ENCODE results near the gene NELFB.

The NELFB gene

DNA sequence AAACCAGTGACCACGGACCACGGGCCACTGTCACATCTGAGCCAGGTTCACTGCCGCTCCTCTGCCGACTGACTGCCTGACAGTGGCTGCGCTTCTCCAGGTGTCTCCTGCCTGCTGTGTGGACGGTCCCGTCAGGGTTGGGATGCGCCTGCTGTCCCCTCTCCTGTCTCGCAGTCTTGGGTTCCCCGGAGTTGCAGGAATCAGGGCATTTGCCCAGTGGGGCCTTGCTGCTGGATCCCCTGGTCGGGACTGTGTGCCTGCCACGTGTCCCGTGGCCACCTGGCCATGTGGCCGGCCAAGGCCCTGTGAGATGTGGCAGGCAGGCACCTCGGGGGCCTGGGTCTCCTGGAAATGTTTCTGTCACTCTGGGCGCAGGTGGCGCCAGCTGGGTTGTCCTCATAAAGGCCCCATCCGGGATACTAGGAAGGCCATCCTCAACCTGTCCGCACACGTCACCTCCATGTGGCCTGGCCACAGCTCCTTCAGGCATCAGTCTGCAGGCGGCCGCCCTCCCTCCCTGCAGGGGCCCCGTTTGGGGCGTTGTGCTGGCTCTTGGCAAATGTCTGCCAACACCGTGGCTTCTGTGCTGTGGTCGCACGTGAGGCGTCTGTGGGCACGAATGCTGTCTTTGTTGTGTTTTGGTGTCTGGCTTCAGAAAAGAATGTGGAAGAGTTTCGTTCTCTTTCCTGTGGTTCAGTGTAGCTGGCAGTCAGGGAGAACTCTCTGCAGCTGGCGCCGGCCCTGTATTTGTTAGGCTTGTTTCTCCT, 16.0 kb downstream of the NELFB start:
- DNase-seq (ENCODE audit: low read depth), result no peak
- H3K4me3 ChIP-seq (ENCODE audit: low read length), result no peak overlapping the region
- TF ChIP-seq, protein P1, sequence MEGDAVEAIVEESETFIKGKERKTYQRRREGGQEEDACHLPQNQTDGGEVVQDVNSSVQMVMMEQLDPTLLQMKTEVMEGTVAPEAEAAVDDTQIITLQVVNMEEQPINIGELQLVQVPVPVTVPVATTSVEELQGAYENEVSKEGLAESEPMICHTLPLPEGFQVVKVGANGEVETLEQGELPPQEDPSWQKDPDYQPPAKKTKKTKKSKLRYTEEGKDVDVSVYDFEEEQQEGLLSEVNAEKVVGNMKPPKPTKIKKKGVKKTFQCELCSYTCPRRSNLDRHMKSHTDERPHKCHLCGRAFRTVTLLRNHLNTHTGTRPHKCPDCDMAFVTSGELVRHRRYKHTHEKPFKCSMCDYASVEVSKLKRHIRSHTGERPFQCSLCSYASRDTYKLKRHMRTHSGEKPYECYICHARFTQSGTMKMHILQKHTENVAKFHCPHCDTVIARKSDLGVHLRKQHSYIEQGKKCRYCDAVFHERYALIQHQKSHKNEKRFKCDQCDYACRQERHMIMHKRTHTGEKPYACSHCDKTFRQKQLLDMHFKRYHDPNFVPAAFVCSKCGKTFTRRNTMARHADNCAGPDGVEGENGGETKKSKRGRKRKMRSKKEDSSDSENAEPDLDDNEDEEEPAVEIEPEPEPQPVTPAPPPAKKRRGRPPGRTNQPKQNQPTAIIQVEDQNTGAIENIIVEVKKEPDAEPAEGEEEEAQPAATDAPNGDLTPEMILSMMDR (conservative IDR thresholded peaks at IDR 0.05; ENCODE audit: low read depth, low read length), result no peak

DNA sequence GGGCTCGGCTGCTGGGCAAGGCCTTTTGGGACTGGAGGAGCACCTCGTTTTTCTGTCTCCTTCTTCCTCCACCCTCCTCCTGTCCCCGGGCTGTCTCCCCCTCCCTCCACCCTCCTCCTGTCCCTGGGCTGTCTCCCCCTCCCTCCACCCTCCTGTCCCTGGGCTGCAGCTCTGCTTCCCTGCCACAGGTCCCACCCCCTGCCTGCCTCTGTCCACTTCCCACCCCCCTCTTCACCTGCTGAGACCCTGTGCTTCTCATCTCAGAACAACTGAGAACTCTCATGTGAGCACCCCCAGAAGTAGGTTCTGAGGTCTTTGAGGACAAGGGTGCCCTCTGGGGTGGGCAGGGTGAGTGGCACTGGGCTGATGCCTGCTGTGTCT, 16.6 kb downstream of the NELFB start:
- TF ChIP-seq, protein P1 (conservative IDR thresholded peaks at IDR 0.05; ENCODE audit: low read depth, low read length), result no peak
- H3K4me3 ChIP-seq (ENCODE audit: low read length), result no peak overlapping the region
- no peak for DNase-seq (ENCODE audit: low read depth)

DNA sequence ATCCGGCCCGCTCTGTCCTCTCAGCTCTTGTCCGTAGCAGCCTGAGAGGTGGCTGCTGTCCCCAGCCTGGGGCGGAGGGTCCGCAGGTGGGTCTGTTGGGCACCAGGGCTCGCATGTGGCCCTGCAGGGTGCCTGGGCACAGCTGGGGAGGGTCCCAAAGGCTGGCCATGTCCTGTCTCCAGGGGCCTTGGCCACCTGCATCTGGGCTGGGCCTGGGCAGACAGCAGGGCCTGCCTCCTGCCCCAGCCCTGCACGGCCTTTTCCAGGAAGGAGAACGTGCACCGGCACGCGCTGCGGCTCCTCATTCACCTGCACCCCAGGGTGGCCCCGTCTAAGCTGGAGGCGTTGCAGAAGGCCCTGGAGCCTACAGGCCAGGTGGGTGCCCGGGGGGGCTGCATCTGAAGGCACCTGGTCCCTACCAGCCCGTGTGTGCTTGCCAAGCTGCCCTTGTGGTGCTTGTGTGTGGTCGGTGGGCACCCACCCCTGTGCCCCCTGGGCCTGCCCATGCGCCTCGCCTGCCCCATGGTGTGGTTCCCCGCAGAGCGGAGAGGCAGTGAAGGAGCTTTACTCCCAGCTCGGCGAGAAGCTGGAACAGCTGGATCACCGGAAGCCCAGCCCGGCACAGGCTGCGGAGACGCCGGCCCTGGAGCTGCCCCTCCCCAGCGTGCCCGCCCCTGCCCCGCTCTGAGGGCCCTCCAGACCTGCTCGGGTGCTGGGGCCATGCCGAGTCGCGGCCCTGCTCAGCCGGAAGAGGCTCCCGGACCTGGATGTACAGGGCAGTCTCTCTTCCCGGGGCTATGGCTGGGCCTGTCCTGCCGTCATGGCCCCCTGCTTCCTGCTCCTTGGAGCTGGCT, 17.3 kb downstream of the NELFB start:
- H3K4me3 ChIP-seq (ENCODE audit: low read length), result no peak overlapping the region
- TF ChIP-seq, protein P1 (conservative IDR thresholded peaks at IDR 0.05; ENCODE audit: low read depth, low read length), result no peak
- no peak for DNase-seq (ENCODE audit: low read depth)

DNA sequence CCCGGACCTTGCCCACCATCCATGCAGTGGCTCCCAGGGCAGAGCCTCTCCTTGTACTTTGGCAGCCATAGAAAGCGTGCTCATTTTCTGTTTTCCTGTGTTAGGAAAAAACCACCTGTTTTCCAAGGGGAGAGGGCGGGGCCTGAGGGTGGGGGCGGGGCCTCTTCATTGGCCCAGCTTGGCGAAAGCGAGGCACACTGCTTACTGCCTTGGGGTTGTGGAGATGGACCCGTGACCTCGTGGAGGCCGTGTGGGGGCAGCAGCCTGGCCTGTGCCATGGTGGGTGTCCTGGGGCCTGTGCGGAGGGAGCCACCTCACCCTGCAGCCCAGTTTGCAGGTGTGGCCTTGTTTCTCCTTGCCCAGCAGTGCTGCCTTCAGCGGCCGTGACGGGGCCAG, 18.0 kb downstream of the NELFB start:
- TF ChIP-seq, protein P1 (conservative IDR thresholded peaks at IDR 0.05; ENCODE audit: low read depth, low read length), result no peak
- no peak for DNase-seq (ENCODE audit: low read depth)

DNA sequence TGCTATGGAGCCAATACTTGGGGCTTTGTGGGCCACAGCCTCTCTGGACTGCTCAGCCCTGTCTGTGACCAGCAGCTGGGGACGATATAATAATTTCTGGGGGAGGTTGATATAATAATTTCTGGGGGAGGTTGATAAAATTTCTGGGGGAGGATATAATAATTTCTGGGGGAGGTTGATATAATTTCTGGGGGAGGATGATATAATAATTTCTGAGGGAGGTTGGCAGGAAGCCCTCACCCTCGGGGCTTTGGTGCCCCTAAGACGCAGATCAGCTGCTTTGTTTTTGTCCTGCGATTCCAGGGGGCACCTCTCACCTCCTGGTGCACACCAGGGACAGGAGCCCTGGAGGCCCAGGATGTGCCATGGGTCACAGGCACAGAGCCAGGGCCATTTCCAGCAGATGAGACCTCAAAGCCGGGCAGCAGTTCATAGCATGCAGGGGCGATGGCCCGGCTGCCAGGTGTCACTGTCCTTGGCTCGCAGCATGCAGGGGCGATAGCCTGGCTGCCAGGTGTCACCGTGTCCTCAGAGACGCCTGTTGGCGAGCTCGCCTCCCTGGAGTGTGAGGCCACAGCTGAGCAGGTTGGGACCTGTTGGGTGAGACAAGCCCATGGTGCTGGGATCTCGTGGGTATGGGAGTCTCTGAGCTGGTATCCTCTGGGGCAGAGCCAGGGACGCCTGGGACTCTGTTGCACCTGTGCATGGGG, 18.6 kb downstream of the NELFB start:
- H3K4me3 ChIP-seq (ENCODE audit: low read length), result no peak overlapping the region
- TF ChIP-seq, protein P1 (conservative IDR thresholded peaks at IDR 0.05; ENCODE audit: low read depth, low read length), result no peak
- DNase-seq (ENCODE audit: low read depth), result no peak

More for the DNA sequence above, 18.0 kb downstream of the NELFB start:
- H3K4me3 ChIP-seq (ENCODE audit: low read length), result no peak overlapping the region

DNA sequence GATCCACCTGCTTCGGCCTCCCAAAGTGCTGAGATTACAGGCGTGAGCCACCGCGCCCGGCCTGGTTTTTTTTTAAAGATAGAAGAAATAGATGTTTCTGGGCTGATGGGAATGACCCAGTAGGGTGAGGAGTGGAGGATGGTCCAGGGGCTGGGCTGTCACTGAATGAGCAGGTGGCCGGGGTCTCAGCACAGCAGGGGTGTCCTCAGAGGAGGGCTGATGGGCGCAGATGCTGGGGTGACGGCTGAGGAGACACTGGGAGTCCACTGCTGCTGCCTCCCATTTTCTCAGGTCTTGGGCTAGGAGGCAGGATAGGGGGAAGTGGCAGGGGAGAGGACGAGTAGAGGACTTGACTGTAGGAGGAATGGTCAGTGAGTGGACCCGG, 20.1 kb downstream of the NELFB start:
- no peak for DNase-seq (ENCODE audit: low read depth)
- TF ChIP-seq, protein P1 (conservative IDR thresholded peaks at IDR 0.05; ENCODE audit: low read depth, low read length), result no peak
- no peak overlapping the region for H3K4me3 ChIP-seq (ENCODE audit: low read length)
